Measurements from ENCODE around the gene ZDHHC24.

DNA sequence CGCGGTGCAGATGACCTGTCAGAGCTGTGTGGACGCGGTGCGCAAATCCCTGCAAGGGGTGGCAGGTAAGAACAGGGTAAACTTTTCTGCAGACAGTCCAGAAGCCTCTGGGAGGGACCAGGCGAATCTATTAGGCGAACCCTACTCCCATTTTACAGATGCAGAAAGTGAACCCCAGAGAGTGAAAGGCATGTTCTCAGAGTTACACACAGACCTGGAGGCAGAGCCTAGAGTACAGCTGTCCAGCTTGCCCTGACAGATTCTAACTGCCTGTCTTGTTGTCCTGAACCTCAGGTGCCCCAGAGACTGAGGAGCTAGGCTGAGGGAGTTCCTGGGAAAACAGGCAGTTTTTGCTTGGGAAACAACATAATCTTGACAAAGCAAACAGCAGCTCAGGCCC, 47.8 kb upstream of the ZDHHC24 start:
- no peak for TF ChIP-seq EP300 (IDR thresholded peaks at IDR 0.05)
- TF ChIP-seq, protein P1, sequence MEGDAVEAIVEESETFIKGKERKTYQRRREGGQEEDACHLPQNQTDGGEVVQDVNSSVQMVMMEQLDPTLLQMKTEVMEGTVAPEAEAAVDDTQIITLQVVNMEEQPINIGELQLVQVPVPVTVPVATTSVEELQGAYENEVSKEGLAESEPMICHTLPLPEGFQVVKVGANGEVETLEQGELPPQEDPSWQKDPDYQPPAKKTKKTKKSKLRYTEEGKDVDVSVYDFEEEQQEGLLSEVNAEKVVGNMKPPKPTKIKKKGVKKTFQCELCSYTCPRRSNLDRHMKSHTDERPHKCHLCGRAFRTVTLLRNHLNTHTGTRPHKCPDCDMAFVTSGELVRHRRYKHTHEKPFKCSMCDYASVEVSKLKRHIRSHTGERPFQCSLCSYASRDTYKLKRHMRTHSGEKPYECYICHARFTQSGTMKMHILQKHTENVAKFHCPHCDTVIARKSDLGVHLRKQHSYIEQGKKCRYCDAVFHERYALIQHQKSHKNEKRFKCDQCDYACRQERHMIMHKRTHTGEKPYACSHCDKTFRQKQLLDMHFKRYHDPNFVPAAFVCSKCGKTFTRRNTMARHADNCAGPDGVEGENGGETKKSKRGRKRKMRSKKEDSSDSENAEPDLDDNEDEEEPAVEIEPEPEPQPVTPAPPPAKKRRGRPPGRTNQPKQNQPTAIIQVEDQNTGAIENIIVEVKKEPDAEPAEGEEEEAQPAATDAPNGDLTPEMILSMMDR (IDR thresholded peaks at IDR 0.05) = no peak
- TF ChIP-seq POLR2A (IDR thresholded peaks at IDR 0.05) = no peak
